ENCODE measurements around the gene NLRP1.

NLRP1 gene

GRCh38 chr17:5558815-5559785 is 25.2 kb downstream of the NLRP1 start:
- DNase-seq (ENCODE audit: low read depth), result no peak
- TF ChIP-seq CTCF (conservative IDR thresholded peaks at IDR 0.05; ENCODE audit: control insufficient read depth, insufficient read depth, low read depth, low read length), result no peak
- H3K4me3 ChIP-seq (ENCODE audit: control insufficient read depth, low read depth, low read length), result no peak overlapping the region

DNA sequence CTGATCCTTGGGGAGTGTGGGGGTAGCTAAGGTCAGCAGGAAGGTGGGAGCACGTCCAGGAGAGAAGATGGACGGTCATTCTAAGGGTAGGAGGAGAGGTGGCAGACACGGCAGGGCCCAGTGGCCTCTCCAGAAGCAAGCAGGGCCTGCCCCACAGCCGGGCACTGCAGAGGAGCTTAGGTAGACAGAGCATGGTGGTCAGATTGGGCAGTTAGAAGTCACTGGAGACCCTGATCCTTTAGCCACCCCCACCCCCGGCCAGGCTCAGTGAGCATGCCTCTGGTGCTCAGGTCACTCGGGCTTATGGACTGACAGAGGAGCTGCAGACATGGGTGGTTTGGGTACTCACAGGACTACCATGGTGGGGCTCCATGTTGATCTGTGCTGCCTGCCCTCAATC is 26.3 kb downstream of the NLRP1 start:
- no peak overlapping the region for H3K4me3 ChIP-seq (ENCODE audit: control insufficient read depth, low read depth, low read length)
- TF ChIP-seq CTCF (conservative IDR thresholded peaks at IDR 0.05; ENCODE audit: control insufficient read depth, insufficient read depth, low read depth, low read length), result no peak

DNA sequence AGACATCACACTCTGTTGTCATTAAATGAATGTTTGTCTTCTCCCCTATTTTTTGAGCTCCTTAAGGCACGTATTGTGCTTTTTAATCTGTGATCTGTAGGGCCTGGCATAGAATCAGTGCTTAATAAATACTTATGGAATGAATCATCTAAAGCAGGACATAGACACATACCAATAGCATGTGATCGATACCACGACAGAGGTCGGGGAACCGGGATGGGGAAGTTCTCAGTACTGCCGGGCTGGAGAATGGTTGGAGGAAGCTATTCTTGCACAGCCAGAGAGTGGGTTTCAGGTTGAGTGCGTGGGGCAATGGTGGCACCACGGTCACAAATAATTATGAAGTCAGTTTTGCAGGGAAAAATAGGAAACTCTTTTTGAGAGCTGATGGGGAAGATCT is 26.8 kb downstream of the NLRP1 start:
- DNase-seq (ENCODE audit: low read depth), result peak; percentile 58
- no peak for TF ChIP-seq CTCF (conservative IDR thresholded peaks at IDR 0.05; ENCODE audit: control insufficient read depth, insufficient read depth, low read depth, low read length)
- H3K4me3 ChIP-seq (ENCODE audit: control insufficient read depth, low read depth, low read length), result no peak overlapping the region

More for the DNA sequence above, 26.3 kb downstream of the NLRP1 start:
- DNase-seq (ENCODE audit: low read depth), result no peak

GRCh38 chr17:5555254-5555653 is 29.1 kb downstream of the NLRP1 start:
- peak; percentile 72 for DNase-seq (ENCODE audit: low read depth)
- TF ChIP-seq CTCF (conservative IDR thresholded peaks at IDR 0.05; ENCODE audit: control insufficient read depth, insufficient read depth, low read depth, low read length), result no peak
- no peak overlapping the region for H3K4me3 ChIP-seq (ENCODE audit: control insufficient read depth, low read depth, low read length)

DNA sequence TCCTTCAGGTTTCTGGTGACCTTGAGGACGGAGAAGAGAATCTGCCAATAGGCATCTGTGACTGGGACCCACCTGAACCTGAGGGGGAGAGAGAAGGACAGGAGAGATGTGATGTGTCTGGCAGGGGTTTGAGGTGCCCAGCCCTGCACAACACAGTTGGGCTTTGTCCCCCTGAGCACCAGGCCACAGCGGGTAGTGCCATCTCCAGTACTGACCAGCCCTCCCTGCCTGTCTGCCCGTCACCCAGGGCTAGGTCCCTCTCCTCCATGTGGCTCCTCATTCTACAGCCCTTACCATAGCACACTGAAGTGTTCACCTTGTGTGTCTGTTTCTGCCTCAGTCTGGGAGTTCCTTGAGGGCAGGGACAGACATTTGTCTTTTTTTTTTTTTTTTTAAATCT is 30.8 kb downstream of the NLRP1 start:
- TF ChIP-seq CTCF (conservative IDR thresholded peaks at IDR 0.05; ENCODE audit: control insufficient read depth, insufficient read depth, low read depth, low read length), result no peak
- no peak overlapping the region for H3K4me3 ChIP-seq (ENCODE audit: control insufficient read depth, low read depth, low read length)
- no peak for DNase-seq (ENCODE audit: low read depth)

GRCh38 chr17:5552841-5553240 is 31.5 kb downstream of the NLRP1 start:
- TF ChIP-seq CTCF (conservative IDR thresholded peaks at IDR 0.05; ENCODE audit: control insufficient read depth, insufficient read depth, low read depth, low read length), result no peak
- no peak for DNase-seq (ENCODE audit: low read depth)
- no peak overlapping the region for H3K4me3 ChIP-seq (ENCODE audit: control insufficient read depth, low read depth, low read length)
